Activated CD4-positive, alpha-beta memory T cell treated with anti-CD3 and anti-CD28 coated beads for 36 hours (primary cell): ENCODE results near the gene MED13L. TPM values are rescaled to one million over a fixed set of nuclear protein-coding genes. Genes with fewer than 3 reads are reported as not detected.

Experiments
- CTCF ChIA-PET: fragments of 350-600 bp; sonication (Branson Sonifier 250); formaldehyde crosslinking; loops from one replicate; lab custom pipeline; 2021; ENCODE audit warnings: antibody characterized with exemption, inconsistent platforms; lab: Charles Lee
- POLR2A ChIA-PET: fragments of 350-600 bp; sonication (Branson Sonifier 250); formaldehyde crosslinking; loops from one replicate; lab custom pipeline; 2021; ENCODE audit warnings: antibody characterized with exemption; lab: Charles Lee
- DNase-seq: peaks from one replicate; pipeline ENCODE4 v3.0.0-alpha.2; 2020
- H3K27ac Mint-ChIP-seq: one replicate; pipeline ENCODE4 v1.8.0; 2021; ENCODE audit warnings: mixed read lengths
- H3K27me3 Mint-ChIP-seq: one replicate; pipeline ENCODE4 v1.8.0; 2021; ENCODE audit warnings: mixed read lengths
- H3K36me3 Mint-ChIP-seq: one replicate; pipeline ENCODE4 v1.8.0; 2021; ENCODE audit warnings: mixed read lengths
- H3K4me1 Mint-ChIP-seq: one replicate; pipeline ENCODE4 v1.8.0; 2021; ENCODE audit warnings: low read depth, mixed read lengths
- H3K4me3 Mint-ChIP-seq: one replicate; pipeline ENCODE4 v1.8.0; 2021; ENCODE audit warnings: mild to moderate bottlenecking, mixed read lengths
- H3K9me3 Mint-ChIP-seq: one replicate; pipeline ENCODE4 v1.8.0; 2021; ENCODE audit warnings: mixed read lengths
- intact Hi-C: fragments of 100-400 bp; cut with micrococcal nuclease; formaldehyde crosslinking; loops from one replicate; pipeline ENCODE4 v1.15.1; 2023
- total RNA-seq, 2 experiments: library from RNA; stranded (reverse); gene quantifications; one replicate each; pipeline ENCODE4 v1.2.3, GENCODE V29; 2021

MED13L gene
- total RNA-seq, 2 experiments from 2014 or later, result 37.7 to 41.4 TPM

- Mint-ChIP-seq H3K27ac (no peak overlapping the region), H3K4me3 (no peak overlapping the region), H3K27me3 (no peaks in the 10 kb centered on the region), H3K9me3 (no peaks in the 10 kb centered on the region), H3K4me1 (peaks cover 13% of the 10 kb centered on the region), H3K36me3 (no peaks in the 10 kb centered on the region)
- POLR2A ChIA-PET, result no interaction called here
- DNase-seq, result no peak
- intact Hi-C loops, result no loop called here
- CTCF ChIA-PET, result no interaction called here
Observed at GRCh38 chr12:116317139-116317538, 39.6 kb upstream of the MED13L start.

- Mint-ChIP-seq H3K9me3 (peaks cover 8% of the 10 kb centered on the region), H3K4me3 (no peak overlapping the region), H3K4me1 (peaks cover 1% of the 10 kb centered on the region), H3K36me3 (no peaks in the 10 kb centered on the region), H3K27ac (no peak overlapping the region), H3K27me3 (peaks cover 2% of the 10 kb centered on the region)
- POLR2A ChIA-PET, result no interaction called here
- intact Hi-C loops, result no loop called here
- DNase-seq, result no peak
- CTCF ChIA-PET, result no interaction called here
Observed at GRCh38 chr12:116314477-116314876, 37.0 kb upstream of the MED13L start.

GRCh38 chr12:116313194-116313927, 35.9 kb upstream of the MED13L start:
- Mint-ChIP-seq H3K4me3 (no peak overlapping the region), H3K4me1 (no peaks in the 10 kb centered on the region), H3K36me3 (no peaks in the 10 kb centered on the region), H3K9me3 (peaks cover 10% of the 10 kb centered on the region), H3K27me3 (peaks cover 2% of the 10 kb centered on the region), H3K27ac (no peak overlapping the region)
- POLR2A ChIA-PET, result interaction anchor here (1.1 kb wide), 1 partner anchor 10 kb away, joined by 3 read pairs; no protein-coding TSS in a partner anchor
- CTCF ChIA-PET, result no interaction called here
- intact Hi-C loops, result no loop called here
- no peak for DNase-seq

- Mint-ChIP-seq H3K27ac (no peak overlapping the region), H3K36me3 (no peaks in the 10 kb centered on the region), H3K9me3 (peaks cover 10% of the 10 kb centered on the region), H3K4me3 (no peak overlapping the region), H3K27me3 (peaks cover 2% of the 10 kb centered on the region), H3K4me1 (no peaks in the 10 kb centered on the region)
- intact Hi-C loops, result no loop called here
- ChIA-PET POLR2A (no interaction called here), CTCF (no interaction called here)
- no peak for DNase-seq
Observed at GRCh38 chr12:116310082-116310481, 32.6 kb upstream of the MED13L start.

- intact Hi-C loops, result no loop called here
- Mint-ChIP-seq H3K9me3 (peaks cover 10% of the 10 kb centered on the region), H3K27ac (no peak overlapping the region), H3K4me3 (no peak overlapping the region), H3K27me3 (peaks cover 2% of the 10 kb centered on the region), H3K36me3 (no peaks in the 10 kb centered on the region), H3K4me1 (no peaks in the 10 kb centered on the region)
- no peak for DNase-seq
- CTCF ChIA-PET, result no interaction called here
- POLR2A ChIA-PET, result no interaction called here
Observed at GRCh38 chr12:116309343-116309742, 31.9 kb upstream of the MED13L start.

- Mint-ChIP-seq H3K27ac (no peak overlapping the region), H3K9me3 (peaks cover 10% of the 10 kb centered on the region), H3K27me3 (peaks cover 2% of the 10 kb centered on the region), H3K36me3 (no peaks in the 10 kb centered on the region), H3K4me1 (no peaks in the 10 kb centered on the region), H3K4me3 (no peak overlapping the region)
- intact Hi-C loops, result no loop called here
- CTCF ChIA-PET, result no interaction called here
- no peak for DNase-seq
- POLR2A ChIA-PET, result no interaction called here
Observed at GRCh38 chr12:116308647-116309046, 31.2 kb upstream of the MED13L start.

GRCh38 chr12:116306968-116307367, 29.5 kb upstream of the MED13L start:
- ChIA-PET POLR2A (no interaction called here), CTCF (no interaction called here)
- DNase-seq, result no peak
- no peaks in the 10 kb centered on the region for H3K36me3 Mint-ChIP-seq
- intact Hi-C loops, result no loop called here
- H3K4me1 Mint-ChIP-seq, result no peaks in the 10 kb centered on the region
- H3K4me3 Mint-ChIP-seq, result no peak overlapping the region
- no peak overlapping the region for H3K27ac Mint-ChIP-seq
- peaks cover 10% of the 10 kb centered on the region for H3K9me3 Mint-ChIP-seq
- H3K27me3 Mint-ChIP-seq, result peaks cover under 1% of the 10 kb centered on the region

- Mint-ChIP-seq H3K36me3 (no peaks in the 10 kb centered on the region), H3K9me3 (peaks cover 10% of the 10 kb centered on the region), H3K4me3 (no peak overlapping the region), H3K4me1 (no peaks in the 10 kb centered on the region), H3K27me3 (no peaks in the 10 kb centered on the region), H3K27ac (no peak overlapping the region)
- ChIA-PET CTCF (no interaction called here), POLR2A (no interaction called here)
- intact Hi-C loops, result no loop called here
- DNase-seq, result no peak
Observed at GRCh38 chr12:116306506-116306905, 29.0 kb upstream of the MED13L start.

- H3K4me3 Mint-ChIP-seq, result no peak overlapping the region
- intact Hi-C loops, result no loop called here
- no peak for DNase-seq
- H3K4me1 Mint-ChIP-seq, result no peaks in the 10 kb centered on the region
- H3K27me3 Mint-ChIP-seq, result no peaks in the 10 kb centered on the region
- no peak overlapping the region for H3K27ac Mint-ChIP-seq
- peaks cover 4% of the 10 kb centered on the region for H3K9me3 Mint-ChIP-seq
- H3K36me3 Mint-ChIP-seq, result no peaks in the 10 kb centered on the region
- CTCF ChIA-PET, result interaction anchor here (1.1 to 1.4 kb wide), 2 partner anchors 164 to 399 kb away, joined by 3 to 4 read pairs; no protein-coding TSS in a partner anchor
- POLR2A ChIA-PET, result no interaction called here
Observed at GRCh38 chr12:116304621-116305020, 27.1 kb upstream of the MED13L start.

GRCh38 chr12:116303929-116304328, 26.4 kb upstream of the MED13L start:
- POLR2A ChIA-PET, result interaction anchor here (0.7 to 1.0 kb wide), 2 partner anchors 9 to 102 kb away, joined by 3 read pairs; no protein-coding TSS in a partner anchor
- H3K27me3 Mint-ChIP-seq, result no peaks in the 10 kb centered on the region

GRCh38 chr12:116303066-116303465, 25.6 kb upstream of the MED13L start:
- no peak for DNase-seq
- Mint-ChIP-seq H3K4me1 (no peaks in the 10 kb centered on the region), H3K4me3 (no peak overlapping the region), H3K27ac (no peak overlapping the region), H3K36me3 (no peaks in the 10 kb centered on the region), H3K9me3 (no peaks in the 10 kb centered on the region), H3K27me3 (no peaks in the 10 kb centered on the region)
- CTCF ChIA-PET, result interaction anchor here (0.5 to 1.4 kb wide), 3 partner anchors 58 to 400 kb away, joined by 3 to 4 read pairs (median 3); no protein-coding TSS in a partner anchor
- POLR2A ChIA-PET, result interaction anchor here (0.6 to 1.0 kb wide), 2 partner anchors 10 to 639 kb away, joined by 3 to 5 read pairs; no protein-coding TSS in a partner anchor
- intact Hi-C loops, result no loop called here

More at GRCh38 chr12:116303929-116304328, 26.4 kb upstream of the MED13L start:
- CTCF ChIA-PET, result interaction anchor here (1.1 to 1.4 kb wide), 2 partner anchors 163 to 399 kb away, joined by 3 to 4 read pairs; no protein-coding TSS in a partner anchor
- H3K9me3 Mint-ChIP-seq, result no peaks in the 10 kb centered on the region
- H3K27ac Mint-ChIP-seq, result no peak overlapping the region
- no peaks in the 10 kb centered on the region for H3K36me3 Mint-ChIP-seq
- no peak overlapping the region for H3K4me3 Mint-ChIP-seq
- H3K4me1 Mint-ChIP-seq, result no peaks in the 10 kb centered on the region
- intact Hi-C loops, result no loop called here
- no peak for DNase-seq

GRCh38 chr12:116302166-116303058, 24.9 kb upstream of the MED13L start:
- ChIA-PET CTCF (interaction anchor here (0.5 kb wide), 1 partner anchor 309 kb away, joined by 3 read pairs; no protein-coding TSS in a partner anchor), POLR2A (interaction anchor here (1.0 kb wide), 1 partner anchor 11 kb away, joined by 3 read pairs; no protein-coding TSS in a partner anchor)
- no peaks in the 10 kb centered on the region for H3K36me3 Mint-ChIP-seq
- H3K27ac Mint-ChIP-seq, result no peak overlapping the region
- no peak for DNase-seq
- intact Hi-C loops, result no loop called here
- no peaks in the 10 kb centered on the region for H3K27me3 Mint-ChIP-seq
- no peaks in the 10 kb centered on the region for H3K4me1 Mint-ChIP-seq
- H3K4me3 Mint-ChIP-seq, result no peak overlapping the region
- H3K9me3 Mint-ChIP-seq, result no peaks in the 10 kb centered on the region
